HCT116 (cell line): Measurements from ENCODE around the gene BICD2. TPM values are rescaled to one million over a fixed set of nuclear protein-coding genes. Genes with fewer than 3 reads are reported as not detected.

ENCODE experiments used
- ATAC-seq: fragments of 200-7000 bp; cut with Tn5 transposase; 2 replicates; pipeline ENCODE4 v1.9.1; 2020; ENCODE audit warnings: mild to moderate bottlenecking, moderate library complexity
- BruUV-seq: library from RNA; stranded (reverse); fragments of 400-500 nt; replicated peaks from 2 replicates; lab custom pipeline; 2021; lab: Mats Ljungman, UMichigan
- CTCF ChIA-PET: fragments of 300-600 bp; sonication (Branson Sonifier 250); formaldehyde crosslinking; loops from one replicate; lab custom pipeline; 2021; ENCODE audit warnings: antibody characterized with exemption; lab: Charles Lee
- POLR2A ChIA-PET: fragments of 300-600, 350-600 bp; sonication (Branson Sonifier 250); formaldehyde crosslinking; loops from one replicate; lab custom pipeline; 2021; ENCODE audit warnings: antibody characterized with exemption; lab: Charles Lee
- RAD21 ChIA-PET, 2 experiments: fragments of 300-600 bp; sonication (Branson Sonifier 250); formaldehyde crosslinking; loops; one replicate each; lab custom pipeline; 2023; ENCODE audit warnings: low total read pairs in 2 of 2; ENCODE audit not compliant: uncharacterized antibody in 2 of 2, unreplicated experiment in 2 of 2, low non-redundant PET in 1 of 2; lab: Charles Lee
- DNase-seq: peaks from one replicate; pipeline ENCODE4 v3.0.0-alpha.2; 2010; ENCODE audit warnings: low read depth, low spot score
- H2AFZ ChIP-seq: fragments of 200-600 bp; shearing (Covaris generic), sonication (generic); 2 replicates; pipeline ENCODE4 v1.6.1; 2017; ENCODE audit warnings: low read depth, mixed run types, mixed read lengths, antibody characterized with exemption, low read length; ENCODE audit not compliant: poor library complexity, severe bottlenecking
- H3K27ac ChIP-seq: 2 replicates; pipeline ENCODE4 v1.5.1; 2012; ENCODE audit warnings: low read depth, low read length
- H3K27me3 ChIP-seq: fragments of 200-600 bp; sonication (generic); 2 replicates; pipeline ENCODE4 v1.6.1; 2016; ENCODE audit warnings: mixed run types, low read length, mixed read lengths; ENCODE audit not compliant: insufficient read depth
- H3K36me3 ChIP-seq, 2 experiments: fragments of 200-500 bp in 1 of 2; fragments of 200-600 bp in 1 of 2; sonication (Bioruptor generic) in 1 of 2; sonication (generic) in 1 of 2; 2 replicates each; pipeline versions ENCODE4 v1.5.1 to v1.6.1; 2014 to 2016; ENCODE audit warnings: low read length in 2 of 2, inconsistent platforms in 1 of 2, mixed read lengths in 1 of 2, mixed run types in 1 of 2; ENCODE audit not compliant: insufficient read depth in 2 of 2, control insufficient read depth in 1 of 2
- H3K4me1 ChIP-seq, 2 experiments: fragments of 200-600 bp in 1 of 2; sonication (generic) in 1 of 2; 2 replicates each; pipeline versions ENCODE4 v1.5.1 to v1.6.1; 2012 to 2017; ENCODE audit warnings: low read length in 2 of 2, inconsistent platforms in 1 of 2, mild to moderate bottlenecking in 1 of 2, mixed read lengths in 1 of 2, mixed run types in 1 of 2, moderate library complexity in 1 of 2; ENCODE audit not compliant: insufficient read depth in 2 of 2, control insufficient read depth in 1 of 2
- H3K4me2 ChIP-seq: fragments of 200-600 bp; sonication (generic); 2 replicates; pipeline ENCODE4 v1.6.1; 2017; ENCODE audit warnings: mixed run types, low read length, mixed read lengths
- H3K4me3 ChIP-seq, 2 experiments: fragments of 200-600 bp in 1 of 2; sonication (generic) in 1 of 2; replicated peaks in 1 of 2; 2 replicates each; pipeline ENCODE4 v1.5.1; 2011 to 2016; ENCODE audit warnings: low read length in 2 of 2, control low read depth in 1 of 2, low read depth in 1 of 2, mild to moderate bottlenecking in 1 of 2, mixed read lengths in 1 of 2, mixed run types in 1 of 2
- H3K79me2 ChIP-seq: fragments of 200-600 bp; sonication (generic); 2 replicates; pipeline ENCODE4 v1.6.1; 2017; ENCODE audit warnings: mild to moderate bottlenecking, mixed run types, low read length, moderate library complexity, mixed read lengths; ENCODE audit not compliant: insufficient read depth
- H3K9ac ChIP-seq: fragments of 200-600 bp; sonication (generic); 2 replicates; pipeline ENCODE4 v1.6.1; 2016; ENCODE audit warnings: low read length, mixed read lengths
- H3K9me2 ChIP-seq: fragments of 200-600 bp; sonication (generic), shearing (Covaris generic); 2 replicates; pipeline ENCODE4 v1.6.1; 2017; ENCODE audit warnings: mixed run types, mild to moderate bottlenecking, moderate library complexity; ENCODE audit not compliant: insufficient read depth
- H3K9me3 ChIP-seq, 2 experiments: fragments of 200-500 bp in 1 of 2; fragments of 200-600 bp in 1 of 2; sonication (Bioruptor generic) in 1 of 2; sonication (generic) in 1 of 2; 2 replicates each; pipeline ENCODE4 v1.6.1; 2014 to 2017; ENCODE audit warnings: low read length in 2 of 2, mixed read lengths in 2 of 2, inconsistent platforms in 1 of 2, low read depth in 1 of 2, mild to moderate bottlenecking in 1 of 2, mixed run types in 1 of 2, moderate library complexity in 1 of 2; ENCODE audit not compliant: control insufficient read depth in 1 of 2, insufficient read depth in 1 of 2
- H4K20me1 ChIP-seq: fragments of 200-600 bp; sonication (generic), shearing (Covaris generic); 2 replicates; pipeline ENCODE4 v1.6.1; 2017; ENCODE audit warnings: mixed run types, mild to moderate bottlenecking, moderate library complexity; ENCODE audit not compliant: insufficient read depth
- ATF3 ChIP-seq: IDR thresholded peaks from 2 replicates; pipeline ENCODE4 v1.6.1; 2012
- EGR1 ChIP-seq: IDR thresholded peaks from 2 replicates; pipeline ENCODE4 v1.6.1; 2012; ENCODE audit warnings: low read depth
- ELF1 ChIP-seq: IDR thresholded peaks from 2 replicates; pipeline ENCODE4 v1.6.1; 2012; ENCODE audit warnings: low read depth, borderline replicate concordance
- EZH2phosphoT487 ChIP-seq: fragments of 200-600 bp; IDR thresholded peaks from 2 replicates; pipeline ENCODE4 v1.6.1; 2018; ENCODE audit warnings: antibody characterized with exemption, borderline replicate concordance
- FOSL1 ChIP-seq: IDR thresholded peaks from 2 replicates; pipeline ENCODE4 v1.6.1; 2012; ENCODE audit warnings: low read depth
- JUND ChIP-seq: IDR thresholded peaks from 2 replicates; pipeline ENCODE4 v1.6.1; 2012
- POLR2A ChIP-seq: IDR thresholded peaks from 2 replicates; pipeline ENCODE4 v1.7.0; 2011; ENCODE audit warnings: borderline replicate concordance; ENCODE audit not compliant: insufficient read depth, insufficient read length; ENCODE audit errors: extremely low read depth
- RAD21 ChIP-seq: IDR thresholded peaks from 2 replicates; pipeline ENCODE4 v1.6.1; 2012; ENCODE audit warnings: low read depth, mild to moderate bottlenecking
- TCF7L2 ChIP-seq: IDR thresholded peaks from 2 replicates; pipeline ENCODE4 v1.7.0; 2011; ENCODE audit warnings: borderline replicate concordance, inconsistent platforms; ENCODE audit not compliant: insufficient read depth, insufficient read length; ENCODE audit errors: extremely low read depth
- YY1 ChIP-seq: IDR thresholded peaks from 2 replicates; pipeline ENCODE4 v1.6.1; 2011; ENCODE audit warnings: low read length, low read depth, moderate library complexity, mild to moderate bottlenecking; ENCODE audit not compliant: insufficient replicate concordance; ENCODE audit errors: extremely low read depth
- intact Hi-C: fragments of 100-400 bp; cut with micrococcal nuclease; formaldehyde crosslinking; loops from 2 replicates; pipeline ENCODE4 v1.10.0; 2022
- total RNA-seq: library from RNA; stranded (reverse); gene quantifications from one replicate; pipeline ENCODE4 v1.2.1, GENCODE V29; 2021; ENCODE audit not compliant: unreplicated experiment
- TF ChIP-seq, protein P1 (sequence below): IDR thresholded peaks from 2 replicates; pipeline ENCODE4 v1.6.1; 2012

Gene BICD2
- total RNA-seq, 1 experiment from 2014 or later, result 23.4 TPM

- TF ChIP-seq JUND (no peak), TCF7L2 (no peak)
- TF ChIP-seq, all 23 proteins: peak for 0
These were observed 10.8 kb upstream of the BICD2 start (continued) for GRCh38 chr9:92775466-92775865.

GRCh38 chr9:92774274-92774673 lies 9.6 kb upstream of the BICD2 start:
- ChIA-PET CTCF (interaction anchor here (1.1 kb wide), 1 partner anchor 9 kb away, joined by 3 read pairs; no protein-coding TSS in a partner anchor), POLR2A (no interaction called here), RAD21 (no interaction called here)
- Histone ChIP-seq H3K4me1 (peaks cover 0 to 4% of the 10 kb centered on the region in 2 experiments; a peak in 1 of 4 replicates), H2AFZ (no peak overlapping the region), H3K79me2 (no peaks in the 10 kb centered on the region), H4K20me1 (no peaks in the 10 kb centered on the region), H3K9ac (no peak overlapping the region), H3K4me3 (no peak overlapping the region), H3K27ac (no peak overlapping the region), H3K9me2 (no peaks in the 10 kb centered on the region), H3K27me3 (no peaks in the 10 kb centered on the region), H3K9me3 (no peaks in the 10 kb centered on the region), H3K4me2 (no peak overlapping the region), H3K36me3 (no peaks in the 10 kb centered on the region)
- no TSS peak for BruUV-seq
- no peak for TF ChIP-seq EZH2phosphoT487
- TF ChIP-seq TCF7L2, result no peak
- TF ChIP-seq POLR2A, result no peak
- no peak for TF ChIP-seq RAD21
- TF ChIP-seq, protein P1, sequence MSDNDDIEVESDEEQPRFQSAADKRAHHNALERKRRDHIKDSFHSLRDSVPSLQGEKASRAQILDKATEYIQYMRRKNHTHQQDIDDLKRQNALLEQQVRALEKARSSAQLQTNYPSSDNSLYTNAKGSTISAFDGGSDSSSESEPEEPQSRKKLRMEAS, result no peak
- TF ChIP-seq ELF1, result no peak
- no peak for TF ChIP-seq EGR1
- no peak for TF ChIP-seq ATF3
- no peak for TF ChIP-seq YY1
- no peak for TF ChIP-seq FOSL1
- DNase-seq, result no peak
- no peak for ATAC-seq
- intact Hi-C loops, result no loop called here
